Measurements from ENCODE around the gene TNRC18. TPM values are rescaled to one million over a fixed set of nuclear protein-coding genes. Genes with fewer than 3 reads are reported as not detected.
"Not testable (repeated sequence)": the region's sequence is repeated elsewhere in the genome, so short reads cannot be mapped to it uniquely, and the experiment has no call there.

The TNRC18 gene
- total RNA-seq, 2 donors from 2014 or later, result 46.9 to 47.7 TPM

GRCh38 chr7:5380350-5381070, 43.1 kb downstream of the TNRC18 start:
- ATAC-seq, result peak in 1 of 2 donors; percentile 8
- H3K27ac Mint-ChIP-seq, result peak overlapping the region in 1 of 2 donors; percentile 20
- no peaks in the 10 kb centered on the region for H3K9me3 Mint-ChIP-seq
- DNase-seq (ENCODE audit: low spot score in 2 of 2), result no peak
- H3K36me3 Mint-ChIP-seq, result no peaks in the 10 kb centered on the region

GRCh38 chr7:5379546-5379945, 44.1 kb downstream of the TNRC18 start:
- Mint-ChIP-seq H3K36me3 (no peaks in the 10 kb centered on the region), H3K27ac (no peak overlapping the region), H3K9me3 (no peaks in the 10 kb centered on the region)
- DNase-seq (ENCODE audit: low spot score in 2 of 2) (no peak), ATAC-seq (no peak)

DNA sequence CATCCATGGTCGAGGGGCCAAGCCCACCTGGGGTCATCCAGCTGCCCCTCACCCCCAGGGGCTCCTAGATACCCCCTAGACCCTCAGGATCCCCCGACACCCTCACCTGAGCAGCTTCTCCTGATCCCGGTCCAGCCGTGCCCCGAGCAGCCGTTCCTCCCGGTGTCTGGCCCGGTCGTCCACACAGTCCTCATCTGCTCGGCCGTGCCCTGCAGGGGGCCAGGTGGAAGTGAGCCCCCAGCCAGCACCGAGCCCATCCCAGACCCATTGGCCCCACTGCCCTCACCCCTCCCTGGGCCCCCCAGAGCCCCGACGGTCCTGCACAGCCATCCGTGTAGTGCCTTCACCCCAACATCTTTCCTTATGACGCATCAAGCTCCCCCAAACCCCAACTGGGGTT, 45.8 kb downstream of the TNRC18 start:
- Mint-ChIP-seq H3K9me3 (no peaks in the 10 kb centered on the region), H3K36me3 (peaks cover 4 to 9% of the 10 kb centered on the region in 2 donors), H3K27ac (no peak overlapping the region)
- DNase-seq (ENCODE audit: low spot score in 2 of 2), result no peak
- ATAC-seq, result no peak

GRCh38 chr7:5377279-5377678, 46.4 kb downstream of the TNRC18 start:
- Mint-ChIP-seq H3K36me3 (peaks cover 4 to 11% of the 10 kb centered on the region in 2 donors), H3K27ac (no peak overlapping the region), H3K9me3 (no peaks in the 10 kb centered on the region)
- ATAC-seq, result no peak
- DNase-seq (ENCODE audit: low spot score in 2 of 2), result no peak

DNA sequence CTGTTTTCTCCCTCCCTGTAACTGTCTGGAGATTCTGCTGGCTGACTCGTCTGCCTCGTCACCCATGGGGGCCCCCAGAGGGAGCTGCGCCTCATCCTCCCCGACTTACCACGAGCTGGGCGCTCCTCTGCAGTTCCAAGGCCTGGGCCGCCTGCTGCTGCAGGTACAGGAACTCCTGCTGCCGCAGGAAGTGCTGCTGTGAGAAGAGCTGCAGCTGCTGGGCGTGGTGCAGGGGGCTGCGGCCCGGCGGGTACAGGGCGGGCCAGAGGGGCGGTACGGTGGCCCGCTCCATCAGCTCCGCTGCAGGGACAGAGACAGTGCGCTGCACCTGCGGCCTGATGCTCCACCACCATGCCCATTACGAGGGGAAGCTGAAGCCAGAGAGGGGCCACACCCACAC, 47.7 kb downstream of the TNRC18 start:
- no peaks in the 10 kb centered on the region for H3K9me3 Mint-ChIP-seq
- ATAC-seq (peak in 1 of 2 donors; percentile 9), DNase-seq (ENCODE audit: low spot score in 2 of 2) (no peak)
- H3K27ac Mint-ChIP-seq, result peak overlapping the region; percentile 9 to 66
- peaks cover 4 to 11% of the 10 kb centered on the region in 2 donors for H3K36me3 Mint-ChIP-seq

- Mint-ChIP-seq H3K27ac (no peak overlapping the region), H3K36me3 (peaks cover 4 to 11% of the 10 kb centered on the region in 2 donors), H3K9me3 (no peaks in the 10 kb centered on the region)
- ATAC-seq (no peak), DNase-seq (ENCODE audit: low spot score in 2 of 2) (no peak)
Observed at GRCh38 chr7:5374464-5374863, 49.2 kb downstream of the TNRC18 start.

GRCh38 chr7:5373300-5373699, 50.3 kb downstream of the TNRC18 start:
- H3K27ac Mint-ChIP-seq, result peak overlapping the region in 1 of 2 donors; percentile 18
- ATAC-seq, result no peak
- H3K9me3 Mint-ChIP-seq, result no peaks in the 10 kb centered on the region
- H3K36me3 Mint-ChIP-seq, result peaks cover 4 to 11% of the 10 kb centered on the region in 2 donors
- DNase-seq (ENCODE audit: low spot score in 2 of 2), result no peak

- no peak for ATAC-seq
- no peak overlapping the region for H3K27ac Mint-ChIP-seq
- peaks cover 4 to 11% of the 10 kb centered on the region in 2 donors for H3K36me3 Mint-ChIP-seq
- no peak for DNase-seq (ENCODE audit: low spot score in 2 of 2)
- no peaks in the 10 kb centered on the region for H3K9me3 Mint-ChIP-seq
Observed at GRCh38 chr7:5370454-5371353, 52.9 kb downstream of the TNRC18 start.

GRCh38 chr7:5367661-5368060, 56.0 kb downstream of the TNRC18 start:
- DNase-seq (ENCODE audit: low spot score in 2 of 2) (no peak), ATAC-seq (no peak)
- Mint-ChIP-seq H3K9me3 (no peaks in the 10 kb centered on the region), H3K36me3 (peaks cover 0 to under 1% of the 10 kb centered on the region in 2 donors), H3K27ac (no peak overlapping the region)

DNA sequence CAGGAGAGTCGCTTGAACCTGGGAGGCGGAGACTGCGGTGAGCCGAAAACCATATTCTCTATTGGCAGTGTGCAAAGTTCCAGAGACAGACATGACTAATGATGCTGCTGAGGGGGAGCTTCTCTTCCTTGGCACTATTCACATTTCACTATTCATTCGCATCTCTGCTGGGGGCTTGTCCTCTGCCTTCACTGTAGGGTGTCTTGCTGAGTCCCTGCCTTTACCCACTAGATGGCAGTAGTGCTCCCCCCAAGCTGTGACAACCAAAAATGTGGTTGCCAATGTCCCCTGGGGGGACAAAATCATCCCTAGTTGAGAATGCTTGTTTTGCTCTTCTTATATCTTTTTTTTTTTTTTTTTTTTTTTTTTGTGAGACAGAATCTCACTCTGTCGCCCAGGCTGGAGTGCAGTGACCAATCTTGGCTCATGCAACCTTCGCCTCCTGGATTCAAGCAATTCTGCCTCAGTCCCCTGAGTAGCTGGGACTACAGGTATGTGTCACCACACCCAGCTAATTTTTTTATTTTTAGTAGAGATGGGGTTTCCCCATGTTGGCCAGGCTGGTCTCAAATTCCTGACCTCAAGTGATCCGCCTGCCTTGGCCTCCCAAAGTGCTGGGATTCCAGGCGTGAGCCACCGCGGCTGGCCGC, 57.5 kb downstream of the TNRC18 start:
- not testable (repeated sequence) for H3K27ac Mint-ChIP-seq, H3K36me3 Mint-ChIP-seq, H3K9me3 Mint-ChIP-seq
- peak in 1 of 2 donors; percentile 61 for DNase-seq (ENCODE audit: low spot score in 2 of 2)
- peak; percentile 74 to 76 for ATAC-seq

GRCh38 chr7:5363729-5364128, 59.9 kb downstream of the TNRC18 start:
- H3K9me3 Mint-ChIP-seq, result no peaks in the 10 kb centered on the region
- ATAC-seq (peak; percentile 35 to 64), DNase-seq (ENCODE audit: low spot score in 2 of 2) (no peak)
- peak overlapping the region in 1 of 2 donors; percentile 44 for H3K27ac Mint-ChIP-seq
- no peaks in the 10 kb centered on the region for H3K36me3 Mint-ChIP-seq

GRCh38 chr7:5362466-5362865, 61.2 kb downstream of the TNRC18 start:
- no peak for DNase-seq (ENCODE audit: low spot score in 2 of 2)
- Mint-ChIP-seq H3K27ac (no peak overlapping the region), H3K9me3 (no peaks in the 10 kb centered on the region), H3K36me3 (no peaks in the 10 kb centered on the region)
- no peak for ATAC-seq

DNA sequence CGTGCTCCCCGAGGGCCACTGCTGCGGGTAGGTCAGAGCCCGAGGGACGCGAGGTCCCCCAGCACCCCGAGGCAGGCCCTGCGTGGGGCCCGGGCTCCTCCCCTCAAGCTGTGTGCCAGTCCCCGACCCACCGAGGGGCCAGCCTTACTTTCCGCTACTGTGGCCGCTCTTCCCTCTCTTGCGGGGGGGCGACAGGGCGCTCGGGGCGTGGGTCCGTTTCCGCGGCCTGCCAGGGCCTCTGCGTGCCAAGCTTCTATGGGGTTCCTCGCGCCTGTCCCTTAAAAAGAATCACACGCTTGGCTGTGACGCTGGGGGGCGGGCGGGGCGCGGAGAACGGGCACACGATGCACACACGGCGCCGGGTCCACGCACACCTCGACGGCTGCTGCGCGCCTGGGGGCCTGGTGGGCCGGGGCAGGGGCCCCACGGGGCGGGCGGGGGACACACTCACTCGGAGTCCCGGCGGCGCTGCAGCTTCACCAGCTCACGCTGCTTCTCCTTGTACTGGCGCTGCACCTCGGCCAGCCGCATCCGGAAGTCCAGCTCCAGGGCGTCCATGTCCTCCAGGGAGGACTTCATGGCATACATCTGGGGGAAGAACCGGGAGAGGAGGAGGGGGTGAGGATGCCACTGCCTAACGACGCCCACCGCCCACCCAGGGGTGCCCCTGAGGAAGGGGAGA, 62.0 kb downstream of the TNRC18 start:
- DNase-seq (ENCODE audit: low spot score in 2 of 2) (no peak), ATAC-seq (no peak)
- Mint-ChIP-seq H3K36me3 (peaks cover 0 to under 1% of the 10 kb centered on the region in 2 donors), H3K9me3 (no peaks in the 10 kb centered on the region), H3K27ac (no peak overlapping the region)

DNA sequence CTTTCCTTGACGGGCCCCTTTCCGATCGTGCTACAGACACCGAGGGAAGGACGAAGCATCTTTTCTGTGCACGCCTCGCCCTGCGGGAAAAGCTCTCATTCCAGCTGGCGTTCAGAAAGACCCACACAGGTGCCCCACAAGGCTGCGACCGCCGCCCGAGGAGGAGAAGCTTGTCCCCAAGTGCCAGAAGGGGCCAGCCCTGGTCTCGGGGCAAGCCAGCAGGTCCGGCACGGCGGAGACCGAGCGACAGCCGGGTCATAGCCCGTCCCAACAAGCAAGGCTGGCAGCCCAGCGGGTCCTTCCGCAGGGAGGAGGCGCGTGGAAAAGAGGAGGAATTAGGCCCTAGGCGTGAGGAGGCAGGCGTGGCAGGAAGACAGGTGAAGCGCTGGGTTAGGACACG, 62.7 kb downstream of the TNRC18 start:
- ATAC-seq, result no peak
- H3K36me3 Mint-ChIP-seq, result peaks cover 0 to 4% of the 10 kb centered on the region in 2 donors

DNA sequence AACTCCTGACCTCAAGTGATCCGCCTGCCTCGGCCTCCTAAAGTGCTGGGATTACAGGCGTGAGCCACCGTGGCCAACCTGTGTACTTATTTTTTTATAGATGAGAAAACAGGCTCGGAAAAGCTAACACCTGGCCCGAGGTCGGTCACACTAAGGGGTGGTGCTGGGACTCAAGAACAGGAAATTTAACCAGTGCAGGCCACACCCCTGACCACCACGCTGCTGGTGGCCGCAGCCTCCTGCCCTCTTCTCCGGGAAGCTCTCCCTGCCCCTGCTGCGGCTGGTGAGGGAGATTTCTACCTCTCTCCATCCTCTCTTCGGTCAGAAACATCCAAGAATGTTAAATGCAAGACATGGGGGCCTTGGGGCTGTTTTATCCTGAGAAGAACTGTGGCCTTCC, 63.2 kb downstream of the TNRC18 start:
- Mint-ChIP-seq H3K9me3 (no peaks in the 10 kb centered on the region), H3K36me3 (peaks cover 0 to 4% of the 10 kb centered on the region in 2 donors), H3K27ac (no peak overlapping the region)
- no peak for ATAC-seq
- DNase-seq (ENCODE audit: low spot score in 2 of 2), result no peak

More for the DNA sequence above, 62.7 kb downstream of the TNRC18 start:
- no peak overlapping the region for H3K27ac Mint-ChIP-seq
- no peaks in the 10 kb centered on the region for H3K9me3 Mint-ChIP-seq
- no peak for DNase-seq (ENCODE audit: low spot score in 2 of 2)

DNA sequence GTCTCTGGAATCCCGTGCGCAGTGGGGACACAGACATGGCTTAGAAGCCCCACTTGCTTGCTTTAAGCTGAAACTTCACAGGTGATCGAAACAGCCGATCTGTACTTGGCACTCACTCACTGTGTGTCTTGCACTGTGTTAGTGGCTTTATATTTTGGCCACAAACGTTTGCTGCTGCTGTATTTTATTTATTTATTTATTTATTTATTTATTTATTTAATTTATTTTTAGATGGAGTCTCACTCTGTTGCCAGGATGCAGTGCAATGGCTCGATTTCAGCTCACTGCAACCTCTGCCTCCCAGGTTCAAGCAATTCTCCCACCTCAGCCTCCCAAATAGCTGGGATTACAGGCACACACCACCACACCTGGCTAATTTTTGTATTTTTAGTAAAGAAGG, 63.6 kb downstream of the TNRC18 start:
- not testable (repeated sequence) for H3K27ac Mint-ChIP-seq; H3K36me3 Mint-ChIP-seq; H3K9me3 Mint-ChIP-seq; DNase-seq (ENCODE audit: low spot score in 2 of 2); ATAC-seq
